ENCODE measurements around the gene PRKG1.

Gene PRKG1

GRCh38 chr10:52007091-52007490 is 932.8 kb downstream of the PRKG1 start:
- H3K27ac ChIP-seq = no peak overlapping the region
- TF ChIP-seq ZFX (IDR thresholded peaks at IDR 0.05; ENCODE audit: borderline replicate concordance) = no peak
- no peak for TF ChIP-seq CTCF (IDR thresholded peaks at IDR 0.05)

- no peak for TF ChIP-seq ZFX (IDR thresholded peaks at IDR 0.05; ENCODE audit: borderline replicate concordance)
- TF ChIP-seq CTCF (IDR thresholded peaks at IDR 0.05) = no peak
- no peak overlapping the region for H3K27ac ChIP-seq
Observed at GRCh38 chr10:52011118-52011517, 936.8 kb downstream of the PRKG1 start.

GRCh38 chr10:52019077-52019555 is 944.8 kb downstream of the PRKG1 start:
- TF ChIP-seq CTCF (IDR thresholded peaks at IDR 0.05) (no peak), ZFX (IDR thresholded peaks at IDR 0.05; ENCODE audit: borderline replicate concordance) (no peak)
- H3K27ac ChIP-seq = no peak overlapping the region

- no peak for TF ChIP-seq CTCF (IDR thresholded peaks at IDR 0.05)
- TF ChIP-seq ZFX (IDR thresholded peaks at IDR 0.05; ENCODE audit: borderline replicate concordance) = no peak
- no peak overlapping the region for H3K27ac ChIP-seq
Observed at GRCh38 chr10:52019656-52020055, 945.4 kb downstream of the PRKG1 start.

GRCh38 chr10:52020173-52020572 is 945.9 kb downstream of the PRKG1 start:
- no peak overlapping the region for H3K27ac ChIP-seq
- TF ChIP-seq ZFX (IDR thresholded peaks at IDR 0.05; ENCODE audit: borderline replicate concordance) = no peak
- no peak for TF ChIP-seq CTCF (IDR thresholded peaks at IDR 0.05)

GRCh38 chr10:52020702-52021101 is 946.4 kb downstream of the PRKG1 start:
- no peak overlapping the region for H3K27ac ChIP-seq
- no peak for TF ChIP-seq CTCF (IDR thresholded peaks at IDR 0.05)
- no peak for TF ChIP-seq ZFX (IDR thresholded peaks at IDR 0.05; ENCODE audit: borderline replicate concordance)

GRCh38 chr10:52027055-52027705 is 952.9 kb downstream of the PRKG1 start:
- TF ChIP-seq CTCF (IDR thresholded peaks at IDR 0.05) (no peak), ZFX (IDR thresholded peaks at IDR 0.05; ENCODE audit: borderline replicate concordance) (no peak)
- H3K27ac ChIP-seq = no peak overlapping the region
